ENCODE results near the gene C1QL2.
A peak's percentile ranks its signal among the peaks of the same experiment; 100 is the strongest.

C1QL2 gene

DNA sequence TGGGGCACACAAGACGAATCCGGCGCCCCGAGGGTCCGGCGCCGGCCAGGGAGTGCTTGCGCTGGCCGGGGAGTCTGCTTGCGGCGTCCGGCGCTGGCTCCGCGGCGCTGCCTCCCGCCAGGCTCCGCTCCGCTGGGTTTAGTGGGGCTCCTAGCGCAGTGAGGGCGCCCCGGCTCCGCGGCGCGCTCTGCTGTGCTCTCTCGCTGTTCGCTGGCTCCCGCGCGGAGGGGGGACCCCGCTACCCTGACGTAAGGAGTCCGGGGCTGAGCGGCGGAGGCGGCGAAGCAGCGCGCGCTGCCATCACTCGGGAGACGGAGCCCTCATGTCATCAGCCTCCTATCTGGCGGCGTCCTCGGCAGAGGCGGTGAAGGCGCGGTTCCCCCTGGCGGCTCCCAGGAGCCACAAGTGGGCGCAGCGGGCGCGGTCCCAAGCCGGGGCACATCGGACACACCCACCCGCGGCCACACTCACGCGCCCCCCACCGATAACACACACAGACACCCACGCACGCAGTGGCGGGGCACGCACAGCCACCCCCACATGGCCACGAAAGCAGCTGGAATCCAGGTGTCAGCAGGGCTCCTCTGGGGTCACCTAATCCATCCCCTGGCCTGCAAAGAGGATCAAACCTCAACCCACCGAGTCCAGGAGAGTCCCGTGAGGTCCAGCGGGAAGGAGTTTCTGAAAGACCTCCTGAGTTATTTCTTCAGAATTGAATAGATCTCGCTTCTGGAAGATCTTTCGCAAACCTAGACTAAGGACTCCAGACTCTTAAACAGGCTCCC is at the start of gene C1QL2:
TSS of gene C1QL2 (minus strand) at position 189 of the 785 bp plus-strand sequence. CDS start 482 bp downstream, outside the sequence.
- no peak for DNase-seq (ENCODE audit: low read depth)

DNA sequence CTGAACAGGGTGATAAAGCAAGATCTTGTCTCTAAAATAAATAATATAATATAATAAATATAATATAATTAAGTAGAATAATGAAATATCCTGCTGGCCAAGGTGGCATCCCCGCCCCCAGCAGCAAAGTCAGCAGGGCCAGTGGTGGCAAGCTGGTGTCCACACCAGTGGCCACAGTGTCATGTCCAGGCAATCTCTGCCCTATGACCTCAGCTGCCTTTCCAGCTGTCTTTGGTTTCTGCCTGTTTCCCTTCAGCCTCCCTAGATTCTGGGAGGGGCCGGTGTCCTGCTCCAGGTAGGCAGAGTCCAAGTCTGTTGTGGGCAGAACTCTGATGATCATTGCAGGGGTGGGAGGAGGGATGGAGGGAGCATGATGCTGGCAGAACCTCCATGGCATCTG is 48.9 kb upstream of the C1QL2 start:
- no peak for DNase-seq (ENCODE audit: low read depth)

DNA sequence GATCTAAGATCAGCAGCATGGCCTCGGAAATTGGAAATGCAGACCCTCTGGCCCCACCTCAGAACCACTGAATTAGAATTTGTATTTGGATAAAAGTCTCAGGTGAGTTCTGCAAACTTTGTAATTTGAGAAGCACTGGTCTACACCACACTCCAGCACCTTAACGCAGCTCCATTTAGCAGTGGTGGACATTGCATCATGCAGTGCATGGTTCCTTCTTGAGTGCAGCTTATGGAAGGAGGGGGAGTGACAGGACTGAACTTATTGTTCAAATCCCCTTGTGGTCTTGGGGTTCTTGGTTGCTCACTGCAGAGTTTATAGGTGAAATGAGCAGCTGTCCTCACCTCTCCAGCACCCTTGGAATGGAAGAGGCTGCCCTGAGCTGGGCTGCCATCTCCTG is 47.6 kb upstream of the C1QL2 start:
- DNase-seq (ENCODE audit: low read depth): no peak

DNA sequence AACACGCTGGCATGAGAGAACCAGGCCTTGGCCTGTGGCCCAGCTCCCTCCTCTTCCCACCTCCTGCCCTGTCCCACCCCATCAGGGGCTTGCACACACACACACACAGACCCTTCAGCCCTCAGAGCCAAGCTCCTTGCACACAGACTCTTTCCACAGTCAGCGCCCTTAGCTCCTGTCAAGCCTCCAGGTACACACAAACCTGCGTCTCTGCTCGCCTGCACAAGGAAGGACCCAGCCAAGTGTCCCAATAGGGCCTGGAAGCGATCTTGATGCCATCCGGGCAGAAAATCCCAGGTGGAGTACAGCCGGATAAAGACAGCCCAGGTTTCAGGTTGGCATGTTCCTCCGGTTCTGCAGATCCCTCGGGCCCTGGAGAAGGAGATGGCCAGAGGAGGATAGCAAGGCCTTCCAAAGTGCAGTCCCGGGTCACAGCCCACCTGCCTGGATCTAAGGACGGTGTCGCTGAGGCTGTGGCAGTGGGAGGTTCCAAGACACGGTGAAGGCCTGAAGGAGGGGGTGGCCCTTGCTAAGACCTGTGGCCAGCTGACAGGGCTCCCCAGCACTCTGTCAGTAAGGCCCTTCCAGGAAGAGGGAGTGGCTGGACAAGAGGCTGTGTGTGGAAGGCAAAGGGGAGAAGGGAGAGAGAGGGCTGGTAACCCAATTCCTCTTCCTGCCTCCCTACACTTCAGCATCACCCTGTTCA is 46.6 kb upstream of the C1QL2 start:
- no peak for DNase-seq (ENCODE audit: low read depth)

DNA sequence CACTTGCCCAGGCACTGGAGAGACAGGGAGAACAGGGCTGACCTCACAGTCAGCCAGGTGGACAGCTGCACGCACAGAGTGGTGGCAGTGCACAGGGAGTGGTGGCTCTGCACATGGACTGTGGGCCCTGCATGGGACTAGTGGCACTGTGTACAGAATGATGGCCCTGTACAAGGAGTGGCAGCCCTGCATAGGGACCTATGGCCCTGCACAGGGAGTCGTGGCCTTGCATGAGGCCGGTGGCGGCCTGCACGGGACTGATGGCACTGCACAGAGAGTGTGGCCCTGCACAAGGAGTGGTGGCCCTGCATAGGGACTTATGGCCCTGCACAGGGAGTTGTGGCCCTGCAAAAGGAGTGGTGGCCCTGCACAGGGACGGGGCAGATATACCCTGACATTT is 46.0 kb upstream of the C1QL2 start:
- no peak for DNase-seq (ENCODE audit: low read depth)

DNA sequence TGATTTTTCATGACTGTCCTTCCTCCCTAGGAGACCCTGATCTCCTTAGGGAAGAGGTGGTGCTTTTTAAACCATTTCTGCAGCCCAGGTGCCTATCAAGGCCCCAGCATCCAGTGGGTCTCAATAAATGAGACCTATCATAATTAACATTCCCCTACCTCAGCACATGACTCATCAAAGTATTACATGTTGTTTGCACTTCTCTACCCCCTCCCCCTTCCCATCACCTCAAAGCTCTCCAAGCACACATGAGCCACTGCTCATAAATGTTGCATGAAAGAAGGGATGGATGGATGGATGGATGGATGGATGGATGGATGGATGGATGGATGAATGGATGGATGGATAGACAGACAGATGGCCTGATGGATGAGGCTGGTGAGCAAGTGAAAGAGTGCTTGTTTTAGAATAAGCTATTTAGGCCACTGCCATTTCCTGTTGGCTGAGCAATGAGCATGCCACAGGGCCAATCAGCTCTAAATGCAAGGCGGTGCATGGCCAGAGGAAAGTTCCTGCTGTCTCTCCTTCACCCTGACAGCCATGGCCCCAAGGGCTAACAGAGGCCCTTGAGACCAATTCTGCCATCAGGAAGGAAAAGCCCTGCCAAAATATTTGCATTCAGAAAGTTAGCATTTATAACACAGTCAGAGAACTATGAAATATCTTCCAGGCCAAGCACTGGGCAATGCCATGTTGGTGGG is 44.2 kb upstream of the C1QL2 start:
- no peak for DNase-seq (ENCODE audit: low read depth)

DNA sequence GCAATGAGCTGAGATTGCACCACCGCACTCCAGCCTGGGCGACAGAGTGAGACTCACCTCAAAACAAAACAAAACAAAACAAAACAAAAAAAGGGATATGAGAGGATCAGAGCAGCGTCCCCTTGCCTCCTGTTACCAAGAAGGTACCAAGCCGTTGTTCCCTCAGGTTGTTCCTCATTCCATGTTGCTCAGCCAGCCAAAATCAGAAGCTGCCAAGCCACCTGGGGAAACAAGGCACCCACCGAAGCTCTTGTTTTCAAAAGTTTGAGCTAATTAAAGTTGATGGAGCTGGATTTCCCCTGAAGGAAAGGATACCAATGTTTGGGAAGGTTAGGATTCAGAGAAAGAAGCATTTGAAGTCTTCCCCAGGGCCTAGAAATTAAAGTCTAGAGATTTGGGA is 43.3 kb upstream of the C1QL2 start:
- DNase-seq (ENCODE audit: low read depth): no peak

DNA sequence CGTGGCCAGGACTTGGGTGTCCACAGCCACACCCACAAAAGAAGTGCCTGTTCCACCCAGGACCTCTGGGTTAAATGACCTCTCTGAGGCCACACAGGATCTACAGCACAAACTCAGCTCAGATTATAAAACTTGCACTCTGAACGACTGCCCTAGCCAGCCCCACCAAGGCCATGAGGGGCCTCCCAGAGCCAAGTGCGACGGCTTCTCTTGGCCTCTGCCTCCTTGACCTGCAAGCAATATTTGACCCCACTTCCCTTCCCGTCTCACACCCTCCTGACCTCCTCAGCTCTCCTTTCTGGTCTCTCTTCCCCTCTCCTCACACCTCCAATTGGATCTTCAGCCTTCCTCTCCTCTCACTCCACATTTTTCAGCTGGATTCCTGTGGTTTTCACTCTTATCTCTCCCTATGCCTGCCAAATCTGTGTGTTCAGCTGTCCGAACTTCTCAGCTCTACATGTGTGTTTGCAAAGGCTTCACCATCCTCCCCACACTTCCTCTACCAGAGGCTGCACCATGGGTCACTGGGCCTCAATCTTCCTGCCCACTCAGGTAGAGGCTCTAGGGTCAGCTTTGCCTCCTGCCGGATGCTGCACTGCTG is 39.8 kb upstream of the C1QL2 start:
- peak; percentile 61 for DNase-seq (ENCODE audit: low read depth)

DNA sequence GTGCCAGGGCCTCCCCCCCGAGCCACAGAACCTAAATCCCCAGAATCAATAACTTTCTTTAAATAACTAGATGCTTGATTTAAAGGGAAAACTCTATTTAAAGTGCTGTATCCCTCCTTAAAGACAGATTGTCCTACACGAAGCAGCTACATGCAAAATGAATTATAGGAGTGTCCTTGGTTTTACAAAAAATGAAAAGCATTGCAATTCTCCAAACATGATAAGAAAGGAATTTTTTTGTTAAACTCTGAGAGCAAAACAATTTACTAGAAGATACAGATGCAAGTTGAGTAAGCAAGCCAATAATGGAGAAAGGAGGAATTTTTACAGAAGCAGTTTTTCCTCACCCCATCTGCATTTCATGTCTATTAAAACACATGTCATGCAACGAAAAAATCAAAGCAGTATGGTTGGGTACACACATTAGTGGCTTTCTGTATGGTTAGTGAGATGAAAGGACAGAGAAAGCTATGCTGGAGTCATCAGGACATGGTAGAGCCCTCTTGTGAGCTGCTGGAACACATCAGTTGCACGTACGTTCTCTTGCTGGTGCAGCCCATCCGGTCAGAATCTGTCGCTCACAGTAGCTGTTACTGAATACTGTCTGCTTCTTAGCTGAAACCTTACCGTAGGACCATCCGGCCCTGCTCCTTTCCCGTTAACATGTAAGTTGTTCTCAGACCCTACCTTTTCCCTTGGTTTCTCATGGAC is 39.1 kb upstream of the C1QL2 start:
- peak; percentile 13 for DNase-seq (ENCODE audit: low read depth)

DNA sequence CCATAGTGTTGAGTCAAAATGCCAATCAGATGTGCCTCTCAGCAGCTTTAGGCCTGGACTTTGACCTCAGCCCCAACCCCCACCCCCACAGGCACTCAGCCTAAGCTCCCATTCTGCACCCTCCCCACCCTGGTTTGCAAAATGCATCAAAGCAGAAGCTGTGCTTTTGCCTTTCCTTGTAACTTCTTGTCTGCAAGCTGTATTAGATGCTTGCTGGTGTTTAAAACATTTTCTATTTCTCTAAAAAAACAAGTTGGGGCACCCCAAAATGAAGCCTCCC is 38.5 kb upstream of the C1QL2 start:
- DNase-seq (ENCODE audit: low read depth): peak; percentile 31

DNA sequence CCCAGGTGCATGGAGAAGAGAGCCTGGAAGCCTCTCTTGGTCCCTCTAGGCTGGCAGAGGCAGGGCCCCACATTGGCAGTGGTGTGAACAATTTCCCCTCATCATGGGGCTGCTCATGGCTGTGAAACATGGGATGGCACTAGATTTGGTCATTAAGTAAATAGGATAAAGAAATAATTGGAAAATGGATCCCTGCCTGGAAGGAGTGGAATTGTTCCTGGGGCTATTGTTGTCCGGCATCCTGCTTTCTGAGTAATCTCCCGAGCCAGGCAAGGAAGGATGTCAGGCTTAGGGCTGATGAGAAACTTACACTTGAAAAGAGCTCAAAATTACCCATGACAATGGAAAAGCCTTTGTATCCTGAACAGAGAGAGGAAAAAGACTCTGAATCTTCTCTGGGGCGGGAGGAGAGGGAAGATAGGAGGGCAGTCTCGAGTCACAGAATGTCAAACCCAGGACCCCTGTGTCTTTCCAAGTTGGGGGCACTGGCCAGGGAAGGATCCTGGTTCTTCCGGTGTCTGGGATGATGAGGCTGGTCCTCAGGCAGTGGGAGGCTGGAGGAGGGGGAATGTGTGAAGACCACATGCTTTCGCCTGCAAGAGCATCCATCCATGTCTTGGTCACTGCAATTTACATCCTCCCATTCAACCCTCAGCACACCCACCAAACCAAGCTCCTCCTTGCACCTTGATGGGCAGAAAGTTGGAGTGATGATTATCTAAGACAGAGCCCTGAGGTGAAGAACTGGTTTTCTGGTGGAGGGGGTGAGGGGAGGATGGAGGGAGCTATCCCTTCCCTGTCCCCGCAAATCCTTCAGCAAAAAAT is 38.0 kb upstream of the C1QL2 start:
- DNase-seq (ENCODE audit: low read depth): peak; percentile 70

DNA sequence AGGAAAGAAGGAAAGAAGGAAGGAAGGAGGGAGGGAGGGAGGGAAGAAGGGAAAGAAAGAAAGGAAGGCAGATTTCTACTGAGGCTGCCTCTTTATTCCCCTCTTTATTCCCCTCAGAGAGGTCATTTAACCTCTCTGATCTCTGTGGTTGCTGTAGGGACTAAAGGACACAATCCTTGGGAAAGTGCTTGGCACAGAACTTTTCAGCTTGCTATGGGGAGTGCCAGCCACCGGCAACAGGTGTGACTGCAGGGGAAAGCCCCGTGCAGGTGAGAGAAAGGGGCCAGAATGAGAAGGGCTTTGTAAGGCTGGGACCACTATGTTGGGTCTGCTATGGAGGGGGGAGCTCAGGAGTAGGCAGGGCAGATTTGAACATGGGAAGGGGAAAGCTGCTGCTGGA is 37.3 kb upstream of the C1QL2 start:
- no peak for DNase-seq (ENCODE audit: low read depth)

DNA sequence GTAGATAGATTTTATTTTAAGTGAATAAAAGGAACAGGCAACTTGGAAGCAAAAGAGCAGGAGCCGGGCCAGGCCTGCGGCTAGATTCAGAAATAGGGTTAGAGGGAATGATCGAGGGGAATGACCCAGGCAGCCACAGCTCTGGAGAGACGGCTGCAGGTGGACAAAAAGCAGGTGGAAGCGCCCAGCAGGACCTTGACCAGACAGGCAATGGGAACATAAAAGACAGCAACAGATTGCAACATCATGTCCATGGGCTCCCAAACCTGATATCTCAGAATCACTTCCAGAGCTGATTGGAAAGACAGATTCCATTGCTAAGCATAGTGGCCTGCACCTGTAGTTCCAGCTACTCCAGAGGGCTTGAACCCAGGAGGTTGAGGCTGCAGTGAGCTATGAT is 36.5 kb upstream of the C1QL2 start:
- no peak for DNase-seq (ENCODE audit: low read depth)

DNA sequence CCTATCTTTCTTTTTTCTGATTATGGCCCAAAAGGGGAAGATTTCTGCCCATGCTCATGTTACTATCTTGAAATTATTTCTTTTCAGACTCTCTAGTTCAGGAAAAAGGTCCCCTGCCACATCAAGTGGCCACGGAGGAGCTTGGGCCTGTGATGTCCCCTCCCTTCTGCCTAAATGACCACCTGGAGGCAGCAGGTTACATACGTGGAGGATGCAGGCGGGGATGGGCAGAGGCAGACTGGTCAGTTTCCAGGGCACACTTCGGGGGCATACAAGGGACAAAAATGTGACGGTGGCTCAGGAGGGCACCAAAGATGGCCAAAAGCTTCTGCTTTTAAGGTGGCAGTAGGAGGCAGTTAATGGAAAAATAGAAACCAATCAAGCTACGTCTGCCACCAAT is 34.3 kb upstream of the C1QL2 start:
- no peak for DNase-seq (ENCODE audit: low read depth)

DNA sequence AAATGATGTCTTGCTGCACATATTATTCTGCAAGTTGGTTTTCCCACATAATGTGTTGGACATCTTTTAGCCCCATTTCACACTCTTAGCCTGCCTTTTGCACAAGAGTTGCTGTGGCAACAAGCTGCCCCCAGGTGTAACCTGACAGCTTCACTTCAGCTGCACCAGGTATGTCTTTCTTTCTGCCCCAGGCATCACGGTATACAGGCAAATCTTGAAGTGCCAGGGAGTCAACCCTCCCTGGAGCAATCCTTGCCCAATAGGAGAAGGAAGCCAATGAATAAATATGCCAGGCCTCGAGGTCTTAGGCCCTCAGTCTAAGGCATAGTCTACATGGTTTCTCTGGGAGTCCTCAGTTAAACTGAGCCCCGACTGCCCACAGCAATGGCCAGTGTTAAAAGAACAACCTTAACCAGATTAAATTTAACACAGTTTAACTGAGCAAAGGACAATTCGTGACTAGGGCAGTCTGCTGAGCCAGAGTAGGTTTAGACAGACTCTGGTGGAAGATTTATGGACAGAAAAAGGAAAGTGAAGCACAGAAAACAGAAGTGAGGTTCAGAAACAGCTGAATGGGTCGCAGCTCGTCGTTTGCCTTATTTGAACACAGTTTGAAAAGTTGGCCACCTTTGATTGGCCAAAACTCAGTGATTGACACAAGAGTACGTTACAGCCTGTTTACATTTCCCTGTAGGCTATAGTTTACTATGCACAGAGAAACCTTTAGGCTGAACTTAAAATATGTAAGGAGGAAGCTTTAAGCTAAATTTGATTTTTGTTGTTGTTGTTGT is 32.0 kb upstream of the C1QL2 start:
- DNase-seq (ENCODE audit: low read depth): no peak

DNA sequence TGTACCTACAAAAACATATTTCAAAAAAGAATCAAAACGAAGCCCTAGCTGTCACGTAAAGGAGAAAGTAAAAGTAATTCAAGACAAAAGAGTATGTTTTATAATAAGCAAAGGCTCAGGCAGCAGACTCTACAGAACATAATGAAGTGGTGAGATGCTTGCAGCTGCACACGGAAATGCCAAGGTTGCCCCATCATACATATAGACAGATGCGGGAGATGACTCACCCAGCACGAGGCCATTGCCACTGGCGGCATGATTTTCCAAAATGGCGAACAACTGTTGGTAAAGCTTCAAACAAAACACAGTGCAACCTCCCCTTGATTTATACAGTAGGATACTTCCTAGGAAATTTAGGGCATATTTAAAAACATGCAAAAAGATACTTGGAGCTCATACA is 26.0 kb upstream of the C1QL2 start:
- peak; percentile 17 for DNase-seq (ENCODE audit: low read depth)

DNA sequence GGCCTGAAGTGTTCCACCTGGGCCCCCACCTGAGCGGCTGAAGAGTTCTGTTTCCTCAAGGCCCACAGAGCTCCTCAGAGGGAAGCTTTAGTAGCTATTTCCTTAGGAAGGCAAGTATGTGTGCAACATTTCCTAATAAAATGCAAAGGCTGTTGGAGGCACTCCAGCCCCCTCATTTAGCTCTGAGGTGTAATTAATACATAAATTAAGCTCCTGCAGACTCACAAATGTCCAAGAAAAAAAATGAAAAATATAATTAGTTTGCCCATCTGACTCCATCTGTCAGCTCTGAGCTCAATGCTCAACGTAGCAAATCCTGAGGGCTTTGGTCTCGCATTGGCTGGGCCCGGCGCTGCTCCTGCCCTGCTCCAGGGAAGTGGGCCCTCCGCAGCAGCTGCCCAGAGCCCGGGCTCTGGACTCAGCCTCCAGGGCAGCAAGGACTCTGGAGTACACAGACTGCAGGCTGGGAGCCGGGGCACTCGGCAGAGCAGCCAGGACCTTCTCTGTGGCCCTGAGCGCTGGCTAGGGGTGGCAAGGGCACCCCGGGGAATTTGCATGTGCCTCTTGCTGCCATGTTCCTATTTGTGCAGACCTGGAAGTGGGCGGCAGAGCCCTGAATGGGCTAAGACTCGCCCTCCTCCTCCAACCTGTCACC is 23.4 kb upstream of the C1QL2 start:
- DNase-seq (ENCODE audit: low read depth): no peak

DNA sequence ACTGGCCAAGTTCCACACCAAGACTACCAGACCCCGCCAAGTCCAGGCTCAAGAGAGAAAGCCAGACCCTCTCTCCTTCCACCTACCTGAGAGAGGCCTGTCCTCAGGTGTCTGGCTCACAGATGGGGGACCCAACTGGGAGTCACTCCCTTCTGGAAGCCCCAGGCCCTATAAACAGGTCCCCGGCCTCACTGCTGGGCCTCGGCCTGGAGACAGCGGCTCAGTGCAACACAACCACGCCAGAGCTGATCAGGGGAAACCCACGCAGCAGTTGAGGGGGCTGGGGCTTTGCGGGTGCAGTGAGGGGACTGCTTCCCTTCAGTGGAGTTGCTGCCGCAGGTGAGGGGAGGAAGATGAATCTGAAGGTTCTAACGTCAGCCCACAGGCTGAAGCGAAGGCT is 22.8 kb upstream of the C1QL2 start:
- DNase-seq (ENCODE audit: low read depth): no peak

DNA sequence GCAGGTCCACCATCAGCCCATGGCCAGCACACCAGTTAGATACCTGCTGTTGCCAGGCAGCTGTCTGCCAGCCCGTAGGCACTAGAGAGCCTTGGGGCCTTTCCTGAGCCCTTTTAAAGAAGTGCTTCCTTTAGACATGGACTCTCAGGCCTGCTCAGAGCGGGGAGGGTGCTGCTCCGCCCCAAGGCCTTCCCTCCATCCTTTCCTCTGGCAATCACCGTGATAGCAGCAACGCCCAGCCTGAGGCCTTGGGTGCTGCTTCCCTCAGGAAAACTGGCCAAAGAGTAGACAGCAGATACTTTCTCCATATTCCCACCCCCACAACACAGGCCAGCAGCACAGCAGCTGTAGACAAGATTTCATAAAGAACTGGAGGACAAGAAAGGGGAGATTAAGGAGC is 22.3 kb upstream of the C1QL2 start:
- no peak for DNase-seq (ENCODE audit: low read depth)

DNA sequence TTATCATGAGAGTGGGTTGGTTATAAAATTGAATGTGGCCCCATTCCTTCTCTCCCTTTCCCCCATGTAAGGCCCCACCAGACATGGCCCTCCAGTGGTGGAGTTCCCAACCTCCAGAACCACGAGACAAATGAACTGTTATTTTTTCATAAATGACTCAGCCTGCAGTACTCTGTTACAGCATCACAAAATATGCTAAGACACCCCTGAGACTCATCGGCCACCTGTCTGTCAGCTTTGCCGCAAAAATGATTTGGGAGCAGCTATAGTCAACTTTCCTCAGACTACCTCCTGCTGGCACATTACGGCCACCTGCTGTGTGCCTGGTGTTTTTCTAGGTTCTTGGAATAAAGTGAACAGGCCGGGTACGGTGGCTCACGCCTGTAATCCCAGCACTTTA is 21.4 kb upstream of the C1QL2 start:
- DNase-seq (ENCODE audit: low read depth): no peak

Measured in EH (cell line).